HG03521 (cell line): Measurements from ENCODE around the gene GTF3C2.
"Not testable (repeated sequence)": the region's sequence is repeated elsewhere in the genome, so short reads cannot be mapped to it uniquely, and the experiment has no call there.

ENCODE experiments used
- ATAC-seq: cut with Tn5 transposase; IDR thresholded peaks from one replicate; pipeline ENCODE4 v1.9.1; 2021; ENCODE audit warnings: mild to moderate bottlenecking, moderate library complexity; ENCODE audit not compliant: unreplicated experiment

The GTF3C2 gene

DNA sequence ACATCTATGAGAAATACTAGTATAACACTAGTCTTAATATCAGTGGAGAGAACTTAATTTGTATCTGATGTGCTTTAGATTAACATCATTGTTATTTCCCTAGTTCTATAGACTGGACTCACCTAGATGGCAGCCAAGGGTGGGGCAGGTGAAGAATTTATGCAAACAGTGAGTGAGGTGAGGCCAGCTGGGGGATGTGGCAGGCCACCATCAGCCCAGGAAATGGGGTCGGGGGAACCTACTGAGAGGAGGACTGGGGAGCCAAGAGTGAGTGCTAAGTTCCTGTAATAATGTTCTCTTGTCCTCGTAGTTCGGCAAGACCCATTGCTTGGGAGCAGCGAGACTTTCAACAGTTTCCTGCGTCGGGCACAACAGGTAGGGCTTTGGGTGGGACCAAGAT is 16.4 kb upstream of the GTF3C2 start:
- no peak for ATAC-seq

DNA sequence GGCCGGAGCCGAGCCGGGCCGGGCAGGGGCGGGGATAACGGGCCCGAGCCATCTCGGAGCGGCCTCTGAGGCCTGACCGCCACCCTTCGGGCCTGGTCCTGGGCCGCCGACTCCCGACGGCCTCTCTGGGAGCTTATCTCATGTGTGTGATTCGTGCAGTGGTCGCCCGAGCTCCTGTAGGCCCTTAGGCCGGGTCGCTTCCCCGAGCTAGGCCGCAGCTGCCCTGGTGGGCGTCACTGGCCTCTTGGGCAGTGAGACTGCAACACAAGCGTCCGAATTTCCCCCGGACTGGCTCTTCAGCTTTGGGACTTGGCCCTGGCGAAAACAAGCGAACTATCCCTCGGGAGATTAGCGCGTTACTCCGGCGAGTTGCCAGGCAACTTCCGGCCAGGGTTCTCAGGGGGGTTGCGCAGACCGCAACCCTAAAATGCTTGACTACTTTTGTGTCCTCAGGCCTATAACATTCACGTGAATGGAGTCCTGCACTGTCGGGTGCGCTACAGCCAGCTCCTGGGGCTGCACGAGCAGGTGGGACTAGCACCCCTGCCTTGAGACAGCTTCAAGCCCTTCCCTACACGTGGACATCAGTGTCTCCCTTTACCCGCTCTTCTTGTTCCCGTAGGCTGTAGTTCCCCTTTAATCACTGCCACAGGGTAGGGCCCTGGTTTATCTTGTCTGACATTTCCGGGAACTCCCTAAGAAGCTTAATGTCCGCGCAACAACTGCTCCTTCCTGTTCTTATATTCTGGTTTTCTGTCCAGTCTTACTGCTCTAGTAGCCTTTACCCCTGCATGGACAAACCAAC is 14.5 kb upstream of the GTF3C2 start:
- ATAC-seq, result peak; percentile 13

DNA sequence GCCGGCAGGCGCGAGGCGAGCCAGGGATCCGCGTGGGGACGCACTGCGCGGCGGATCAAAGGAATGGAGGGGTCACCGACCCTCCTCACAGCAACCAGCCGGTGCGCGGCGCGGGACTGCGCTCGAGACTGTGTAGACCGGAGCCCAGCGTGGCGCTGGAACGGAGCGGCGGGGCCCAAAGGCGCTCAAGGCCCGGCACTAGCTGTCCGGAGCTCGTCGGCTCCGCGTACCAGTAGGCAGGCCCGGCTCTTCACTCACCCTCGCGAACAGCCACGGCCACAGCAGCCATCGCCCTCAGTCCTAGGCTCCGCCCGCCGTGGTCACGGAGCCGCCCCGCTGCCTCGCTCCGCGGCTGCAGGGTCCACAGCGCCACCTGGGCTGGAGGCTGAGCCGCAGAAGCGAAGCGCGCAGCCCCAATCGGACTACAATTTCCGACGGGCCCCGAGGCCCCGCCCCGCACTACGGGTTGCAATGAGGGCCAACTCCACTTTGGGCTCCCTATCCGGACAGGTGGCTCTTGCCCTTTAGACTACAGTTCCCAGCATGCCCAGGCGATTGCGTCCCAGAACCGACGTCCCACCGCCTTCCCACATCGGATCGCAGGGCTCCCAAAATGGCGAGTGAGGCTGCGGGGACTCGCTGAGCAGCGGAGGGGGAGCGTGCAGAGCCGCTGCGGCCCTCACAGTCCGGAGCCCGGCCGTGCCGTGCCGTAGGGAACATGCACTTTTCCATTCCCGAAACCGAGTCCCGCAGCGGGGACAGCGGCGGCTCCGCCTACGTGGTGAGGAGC is 13.7 kb upstream of the GTF3C2 start, which contains the start of the genes EIF2B4 and SNX17:
Gene EIF2B4 (minus strand): TSS at position 313 of the 790 bp plus-strand sequence. CDS start 24 bp downstream, at position 289.
Gene SNX17 (plus strand): TSS at position 591 of the 790 bp plus-strand sequence. CDS start 128 bp downstream, at position 719.
- ATAC-seq, result peak; percentile 90

GRCh38 chr2:27369471-27370025 is 13.0 kb upstream of the GTF3C2 start:
- ATAC-seq, result no peak

DNA sequence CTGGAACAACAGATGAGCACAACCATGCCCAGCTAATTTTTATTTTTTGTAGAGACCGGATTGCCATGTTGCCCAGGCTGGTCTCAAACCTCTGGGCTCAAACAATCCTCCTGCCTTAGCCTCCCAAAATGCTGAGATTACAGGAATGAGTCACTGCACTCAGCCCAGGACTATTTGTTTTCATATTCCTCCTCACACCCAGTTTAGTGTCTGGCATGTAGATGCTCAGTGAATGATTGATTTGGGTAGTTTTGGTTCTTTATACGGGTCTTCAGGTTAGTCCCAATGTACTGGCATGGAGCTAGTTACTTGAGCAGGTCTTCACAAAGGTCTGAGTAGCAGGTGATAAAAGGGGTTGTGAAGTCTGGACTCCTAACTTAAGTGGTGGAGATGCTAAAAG is 7.4 kb upstream of the GTF3C2 start:
- ATAC-seq, result no peak

GRCh38 chr2:27362678-27363420 is 6.3 kb upstream of the GTF3C2 start:
- no peak for ATAC-seq

GRCh38 chr2:27356056-27356381 is 545 bp downstream of the GTF3C2 start:
- ATAC-seq, result peak; percentile 26

DNA sequence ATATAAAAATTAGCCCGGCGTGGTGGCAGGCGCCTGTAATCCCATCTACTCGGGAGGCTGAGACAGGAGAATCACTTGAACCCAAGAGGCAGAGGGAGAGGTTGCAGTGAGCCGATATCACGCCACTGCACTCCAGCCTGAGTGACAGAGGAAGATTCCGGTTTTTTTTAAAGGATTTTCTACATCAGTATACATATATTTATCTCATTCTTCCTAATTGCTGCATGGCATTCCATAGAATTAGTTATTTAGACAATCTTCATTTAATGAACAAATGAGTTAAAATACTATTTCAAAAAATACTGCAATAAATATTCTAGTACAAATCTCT is 2.0 kb downstream of the GTF3C2 start:
- no peak for ATAC-seq

GRCh38 chr2:27353762-27354596 is 2.6 kb downstream of the GTF3C2 start:
- ATAC-seq, result no peak

DNA sequence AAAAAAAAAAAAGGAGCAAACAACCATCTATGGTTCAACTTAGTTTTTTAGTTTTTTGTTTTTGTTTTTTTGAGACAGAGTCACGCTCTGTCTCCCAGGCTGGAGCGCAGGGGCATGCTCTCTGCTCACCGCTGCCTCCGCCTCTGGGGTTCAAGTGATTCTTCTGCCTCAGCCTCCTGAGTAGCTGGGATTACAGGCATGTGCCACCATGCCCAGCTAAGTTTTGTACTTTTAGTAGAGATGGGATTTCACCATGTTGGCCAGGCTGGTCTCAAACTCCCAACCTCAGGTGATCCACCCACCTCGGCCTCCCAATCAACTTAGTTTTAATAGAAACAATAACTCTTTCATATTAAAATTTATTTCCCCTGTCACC is 3.2 kb downstream of the GTF3C2 start:
- ATAC-seq, result not testable (repeated sequence)

- no peak for ATAC-seq
These were observed 4.6 kb downstream of the GTF3C2 start for GRCh38 chr2:27351802-27352598.

GRCh38 chr2:27350106-27350693 is 6.4 kb downstream of the GTF3C2 start:
- no peak for ATAC-seq

DNA sequence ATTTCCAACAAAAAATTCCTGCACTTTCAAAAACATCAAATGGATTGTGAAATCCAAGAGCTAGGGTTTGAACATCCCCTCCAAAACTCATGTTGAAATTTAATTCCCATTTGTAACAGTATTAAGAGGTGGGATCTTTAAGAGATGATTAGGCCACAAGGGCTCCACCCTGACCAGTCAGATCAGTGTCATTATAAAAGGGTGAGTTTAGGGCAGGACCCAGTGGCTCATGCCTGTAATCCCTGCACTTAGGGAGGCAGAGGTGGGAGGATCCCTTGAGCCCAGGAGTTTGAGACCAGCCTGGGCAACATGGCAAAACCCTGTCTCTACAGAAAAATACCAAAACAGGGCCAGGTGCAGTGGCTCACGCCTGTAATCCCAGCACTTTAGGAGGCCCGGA is 8.9 kb downstream of the GTF3C2 start:
- ATAC-seq, result no peak

- no peak for ATAC-seq
These were observed 20.4 kb downstream of the GTF3C2 start for GRCh38 chr2:27336173-27336572.

- no peak for ATAC-seq
These were observed 21.3 kb downstream of the GTF3C2 start for GRCh38 chr2:27335311-27335710.

GRCh38 chr2:27324720-27325119 is 31.8 kb downstream of the GTF3C2 start:
- no peak for ATAC-seq

DNA sequence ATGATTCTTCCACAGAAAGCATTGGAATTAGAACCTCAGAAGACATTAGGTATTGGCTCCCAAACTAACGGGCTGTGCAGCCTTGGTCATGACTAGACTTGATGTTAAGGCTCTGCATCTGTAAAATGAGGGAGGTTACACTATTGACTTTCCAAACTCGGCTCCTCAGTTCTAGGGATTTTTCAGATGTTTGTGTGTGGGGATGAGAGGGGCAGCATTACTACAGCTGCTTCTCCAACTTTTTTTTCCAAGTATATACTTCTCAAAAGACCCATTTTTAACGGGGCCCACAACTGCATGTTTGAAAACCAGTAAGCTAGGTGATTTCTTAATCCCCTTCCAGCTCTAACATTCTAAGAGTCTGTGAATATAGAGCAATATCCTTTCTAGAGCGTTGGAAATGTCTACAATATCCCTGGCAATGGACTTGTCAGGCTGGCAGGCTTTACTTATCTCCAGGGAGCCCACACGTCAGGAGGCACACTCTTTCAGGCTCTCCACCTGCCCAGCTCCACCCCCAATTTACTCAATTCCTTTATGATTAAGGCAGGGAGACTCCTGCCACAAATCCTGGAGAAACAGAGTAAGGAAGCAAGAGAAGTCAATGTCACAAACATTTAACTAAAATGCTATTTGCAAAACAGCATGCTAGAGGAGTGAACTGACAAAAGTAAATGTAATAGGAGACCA is 32.8 kb downstream of the GTF3C2 start:
- ATAC-seq, result no peak

- peak; percentile 80 for ATAC-seq
These were observed 33.6 kb downstream of the GTF3C2 start, which contains the start of gene MPV17 for GRCh38 chr2:27322766-27323595. Gene MPV17, minus strand, starts transcription at chr2:27323097. Its CDS starts 580 bp downstream, at chr2:27322517.
